Measurements from ENCODE around the gene PI4K2B. TPM values are rescaled to one million over a fixed set of nuclear protein-coding genes. Genes with fewer than 3 reads are reported as not detected.

PI4K2B gene
- total RNA-seq, 1 donor from 2014 or later: 21.1 TPM

DNA sequence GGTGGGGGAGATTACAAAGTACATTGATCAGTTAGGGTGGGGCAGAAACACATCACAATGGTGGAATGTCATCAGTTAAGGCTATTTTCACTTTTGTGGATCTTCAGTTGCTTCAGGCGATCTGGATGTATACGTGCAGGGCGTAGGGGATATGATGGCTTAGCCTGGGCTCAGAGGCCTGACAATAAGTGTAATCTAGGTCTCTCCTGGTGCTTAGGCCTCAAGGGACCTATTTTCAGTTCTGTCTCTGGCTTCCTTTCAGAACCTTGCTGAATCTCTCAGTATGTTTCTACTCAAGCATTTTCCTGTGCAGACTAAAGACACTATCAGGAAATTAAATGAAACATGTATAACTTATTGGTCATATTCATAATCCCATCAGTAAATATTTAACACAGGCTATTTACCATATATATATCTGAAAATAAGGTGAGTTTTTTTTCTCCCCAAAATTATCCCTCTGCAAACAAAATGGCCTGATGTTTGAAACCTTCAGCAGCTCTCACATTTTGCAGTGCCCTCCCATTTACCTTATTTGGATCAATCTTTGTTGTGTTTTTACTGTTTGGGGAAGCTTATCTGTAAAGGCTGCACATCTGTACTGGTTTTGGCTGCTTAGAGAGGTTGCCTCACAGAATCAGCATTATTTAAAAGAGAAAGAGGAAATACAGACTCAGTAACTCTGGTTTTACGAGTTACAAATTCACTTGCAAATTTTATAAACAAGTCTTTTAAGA lies 76.4 kb downstream of the PI4K2B start:
- TF ChIP-seq, protein P1, sequence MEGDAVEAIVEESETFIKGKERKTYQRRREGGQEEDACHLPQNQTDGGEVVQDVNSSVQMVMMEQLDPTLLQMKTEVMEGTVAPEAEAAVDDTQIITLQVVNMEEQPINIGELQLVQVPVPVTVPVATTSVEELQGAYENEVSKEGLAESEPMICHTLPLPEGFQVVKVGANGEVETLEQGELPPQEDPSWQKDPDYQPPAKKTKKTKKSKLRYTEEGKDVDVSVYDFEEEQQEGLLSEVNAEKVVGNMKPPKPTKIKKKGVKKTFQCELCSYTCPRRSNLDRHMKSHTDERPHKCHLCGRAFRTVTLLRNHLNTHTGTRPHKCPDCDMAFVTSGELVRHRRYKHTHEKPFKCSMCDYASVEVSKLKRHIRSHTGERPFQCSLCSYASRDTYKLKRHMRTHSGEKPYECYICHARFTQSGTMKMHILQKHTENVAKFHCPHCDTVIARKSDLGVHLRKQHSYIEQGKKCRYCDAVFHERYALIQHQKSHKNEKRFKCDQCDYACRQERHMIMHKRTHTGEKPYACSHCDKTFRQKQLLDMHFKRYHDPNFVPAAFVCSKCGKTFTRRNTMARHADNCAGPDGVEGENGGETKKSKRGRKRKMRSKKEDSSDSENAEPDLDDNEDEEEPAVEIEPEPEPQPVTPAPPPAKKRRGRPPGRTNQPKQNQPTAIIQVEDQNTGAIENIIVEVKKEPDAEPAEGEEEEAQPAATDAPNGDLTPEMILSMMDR (IDR thresholded peaks at IDR 0.05): no peak
- no peak overlapping the region for H3K4me3 ChIP-seq
- DNase-seq (no peak), ATAC-seq (no peak)
- peaks cover 3% of the 10 kb centered on the region for H3K36me3 ChIP-seq
- no peaks in the 10 kb centered on the region for H3K9me3 ChIP-seq
- no peaks in the 10 kb centered on the region for H3K27me3 ChIP-seq (ENCODE audit: low read depth)
- intact Hi-C loops (cut with DNase I): no loop called here
- H3K27ac ChIP-seq: no peak overlapping the region
- H3K4me1 ChIP-seq: peaks cover 8% of the 10 kb centered on the region

DNA sequence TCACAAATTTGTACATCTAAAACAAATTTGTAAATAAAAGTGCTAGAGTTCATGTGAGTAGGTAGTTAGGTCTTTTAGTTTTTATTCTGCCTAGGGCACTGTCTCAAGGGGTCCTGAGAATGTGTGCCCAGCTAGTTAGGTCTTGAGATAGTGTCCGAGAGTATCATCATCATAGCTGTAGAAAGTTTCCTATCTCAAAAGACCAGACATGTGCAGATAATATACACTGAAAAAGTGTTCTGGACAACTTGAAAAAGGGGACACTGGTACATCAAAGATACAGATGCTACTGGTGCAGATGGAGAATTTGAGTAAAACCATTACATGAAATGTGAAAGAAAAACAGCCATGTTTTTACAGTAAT lies 77.0 kb downstream of the PI4K2B start:
- H3K27ac ChIP-seq: no peak overlapping the region
- ATAC-seq (no peak), DNase-seq (no peak)
- peaks cover 8% of the 10 kb centered on the region for H3K4me1 ChIP-seq
- intact Hi-C loops (cut with DNase I): no loop called here
- H3K27me3 ChIP-seq (ENCODE audit: low read depth): no peaks in the 10 kb centered on the region
- peaks cover 8% of the 10 kb centered on the region for H3K36me3 ChIP-seq
- H3K4me3 ChIP-seq: no peak overlapping the region
- no peaks in the 10 kb centered on the region for H3K9me3 ChIP-seq
- TF ChIP-seq, protein P1 (IDR thresholded peaks at IDR 0.05): no peak

DNA sequence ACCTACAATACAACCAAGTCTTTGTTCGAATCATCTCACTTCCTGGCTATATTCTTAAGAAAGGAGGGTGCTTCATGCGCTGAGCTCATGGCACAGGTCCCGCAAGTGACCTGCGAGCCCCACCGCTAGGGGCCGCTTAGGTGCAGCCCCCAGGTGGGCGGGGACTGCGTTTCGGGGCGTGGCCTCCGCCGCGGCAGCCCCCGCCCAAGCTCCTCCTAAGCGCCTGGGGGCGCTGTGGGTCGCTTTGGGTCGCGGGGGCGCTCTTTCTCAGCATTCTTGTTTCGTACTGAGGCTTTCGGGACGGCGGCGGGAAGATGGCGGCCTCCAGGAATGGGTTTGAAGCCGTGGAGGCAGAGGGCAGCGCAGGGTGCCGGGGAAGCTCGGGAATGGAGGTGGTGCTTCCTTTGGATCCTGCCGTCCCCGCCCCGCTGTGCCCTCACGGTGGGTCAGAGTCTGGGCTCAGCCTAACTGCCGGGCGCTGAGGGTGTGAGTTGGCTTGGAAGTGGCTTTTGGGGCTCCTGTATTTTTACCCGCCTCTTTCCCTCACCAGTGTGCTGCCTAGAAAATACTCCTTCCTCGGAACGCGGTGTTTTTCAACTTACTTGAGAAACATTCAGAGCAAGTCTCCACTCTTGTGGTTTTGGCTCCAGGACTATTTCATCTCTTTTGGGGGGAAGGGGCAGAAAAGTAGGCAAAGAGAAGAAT lies 78.8 kb downstream of the PI4K2B start, which contains the start of gene ZCCHC4:
ZCCHC4 (plus strand) TSS at position 279 of the 705 bp plus-strand sequence; CDS start at position 315, 36 bp downstream.
- Histone ChIP-seq H3K36me3 (peaks cover 27% of the 10 kb centered on the region), H3K4me1 (peaks cover 8% of the 10 kb centered on the region), H3K27me3 (ENCODE audit: low read depth) (no peaks in the 10 kb centered on the region), H3K27ac (peak within 1 kb of the TSS; percentile 85), H3K4me3 (peak within 1 kb of the TSS; percentile 74), H3K9me3 (no peaks in the 10 kb centered on the region)
- TF ChIP-seq, protein P1 (IDR thresholded peaks at IDR 0.05): peak; percentile 99
- peak; percentile 98 to 100 for ATAC-seq
- intact Hi-C loops (cut with DNase I): no loop called here
- peak; percentile 92 for DNase-seq

DNA sequence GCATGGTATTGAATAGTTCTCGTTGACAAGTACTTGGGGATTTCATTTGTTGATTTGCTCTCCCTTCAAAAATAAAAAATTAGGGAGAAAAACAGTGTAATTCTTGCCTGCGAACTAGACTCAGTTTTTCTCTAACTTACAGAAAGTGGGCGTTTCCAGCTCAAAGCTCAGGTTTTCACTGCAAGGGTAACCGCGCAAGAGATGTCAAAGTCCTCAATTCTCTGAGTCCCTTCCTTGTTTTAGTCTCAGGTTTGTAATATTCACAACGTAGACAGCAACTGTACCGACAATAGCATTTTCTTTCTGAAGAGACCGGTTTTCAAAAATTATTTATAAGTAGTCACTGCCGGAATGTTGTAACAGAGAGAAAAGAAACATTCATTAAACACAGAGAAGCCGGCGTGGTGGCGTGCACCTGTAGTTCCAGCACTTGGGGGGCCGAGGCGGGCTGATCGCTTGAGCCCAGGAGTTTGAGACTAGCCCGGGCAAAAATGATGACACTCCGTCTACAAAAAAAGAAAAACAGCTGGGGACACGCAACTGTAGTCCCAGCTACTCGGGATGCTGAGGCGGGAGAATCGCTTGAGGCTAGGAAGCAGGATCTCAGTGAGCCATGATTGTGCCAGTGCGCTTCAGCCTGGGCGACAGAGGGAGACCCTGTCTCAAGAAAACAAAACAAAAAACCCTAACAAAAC lies 79.5 kb downstream of the PI4K2B start:
- DNase-seq: no peak
- peak overlapping the region; percentile 85 for H3K27ac ChIP-seq
- peaks cover 8% of the 10 kb centered on the region for H3K4me1 ChIP-seq
- intact Hi-C loops (cut with DNase I): no loop called here
- TF ChIP-seq, protein P1 (IDR thresholded peaks at IDR 0.05): no peak
- ATAC-seq: no peak
- H3K4me3 ChIP-seq: peak overlapping the region; percentile 74
- H3K36me3 ChIP-seq: peaks cover 30% of the 10 kb centered on the region
- no peaks in the 10 kb centered on the region for H3K9me3 ChIP-seq
- no peaks in the 10 kb centered on the region for H3K27me3 ChIP-seq (ENCODE audit: low read depth)

DNA sequence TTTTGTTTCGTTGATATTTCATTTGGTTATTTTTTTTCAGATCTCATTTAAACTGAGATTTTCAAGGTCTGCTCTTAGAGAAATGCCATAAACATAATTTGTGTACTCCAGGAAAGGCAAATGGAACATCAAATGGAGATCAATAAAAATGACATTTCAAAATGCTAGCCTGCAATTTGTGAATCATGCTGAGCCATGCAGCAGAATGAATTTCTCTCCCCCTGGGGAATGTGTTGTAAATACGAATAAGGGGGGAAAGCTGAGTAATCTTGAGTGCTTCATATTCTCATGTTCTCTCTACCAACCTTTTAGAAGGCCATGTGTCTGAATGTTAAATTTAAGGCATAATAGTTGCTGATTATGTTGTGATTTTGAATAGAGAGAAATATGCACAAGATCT lies 86.5 kb downstream of the PI4K2B start:
- H3K4me3 ChIP-seq: no peak overlapping the region
- DNase-seq (no peak), ATAC-seq (no peak)
- intact Hi-C loops (cut with DNase I): no loop called here
- no peaks in the 10 kb centered on the region for H3K27me3 ChIP-seq (ENCODE audit: low read depth)
- TF ChIP-seq, protein P1 (IDR thresholded peaks at IDR 0.05): no peak
- H3K36me3 ChIP-seq: peaks cover 51% of the 10 kb centered on the region
- no peak overlapping the region for H3K27ac ChIP-seq
- H3K9me3 ChIP-seq: no peaks in the 10 kb centered on the region
- no peaks in the 10 kb centered on the region for H3K4me1 ChIP-seq
